HepG2 (cell line): ENCODE results near the gene SIAH2. TPM values are rescaled to one million over a fixed set of nuclear protein-coding genes. Genes with fewer than 3 reads are reported as not detected.

Experiments
- CHD4 ChIP-seq: fragments of 200-600 bp; sonication (generic); IDR thresholded peaks from 2 replicates; pipeline ENCODE4 v1.7.0; 2017; ENCODE audit warnings: mild to moderate bottlenecking, low read length, borderline replicate concordance
- CREM ChIP-seq, 2 experiments: sonication (generic) in 1 of 2; formaldehyde crosslinking in 1 of 2; IDR thresholded peaks; 2 replicates each; pipeline versions ENCODE4 v1.4.0 to v1.6.1; 2016 to 2020; ENCODE audit warnings: antibody characterized with exemption in 1 of 2, mild to moderate bottlenecking in 1 of 2, missing genetic modification reagents in 1 of 2
- ELF1 ChIP-seq: sonication (generic); formaldehyde crosslinking; IDR thresholded peaks from 2 replicates; pipeline ENCODE4 v1.4.0; 2020; ENCODE audit warnings: missing genetic modification reagents
- ETV5 ChIP-seq: IDR thresholded peaks from 2 replicates; pipeline ENCODE4 v1.6.1; 2018; ENCODE audit warnings: missing biosample characterization, missing genetic modification reagents, inconsistent platforms, borderline replicate concordance
- GFI1 ChIP-seq: sonication (generic); formaldehyde crosslinking; IDR thresholded peaks from 2 replicates; pipeline ENCODE4 v1.5.0; 2020; ENCODE audit warnings: missing genetic modification reagents, mild to moderate bottlenecking, borderline replicate concordance
- GLI4 ChIP-seq: sonication (generic); formaldehyde crosslinking; IDR thresholded peaks from 2 replicates; pipeline ENCODE4 v1.5.1; 2020; ENCODE audit warnings: missing genetic modification reagents, mild to moderate bottlenecking, moderate library complexity, borderline replicate concordance
- HOMEZ ChIP-seq: IDR thresholded peaks from 2 replicates; pipeline ENCODE4 v1.6.1; 2016; ENCODE audit warnings: low read depth
- IRX3 ChIP-seq: sonication (generic); formaldehyde crosslinking; IDR thresholded peaks from 2 replicates; pipeline ENCODE4 v1.8.1; 2023; ENCODE audit warnings: mild to moderate bottlenecking, low read depth, missing genetic modification reagents, borderline replicate concordance
- ISL2 ChIP-seq: sonication (generic); formaldehyde crosslinking; IDR thresholded peaks from 2 replicates; pipeline ENCODE4 v1.5.0; 2020; ENCODE audit warnings: missing genetic modification reagents
- JUN ChIP-seq: sonication (generic); formaldehyde crosslinking; IDR thresholded peaks from 2 replicates; pipeline ENCODE4 v1.4.0; 2020; ENCODE audit warnings: mild to moderate bottlenecking, missing genetic modification reagents
- MAX ChIP-seq: IDR thresholded peaks from 2 replicates; pipeline ENCODE4 v1.6.1; 2012; ENCODE audit warnings: inconsistent platforms
- ONECUT2 ChIP-seq: sonication (generic); formaldehyde crosslinking; IDR thresholded peaks from 2 replicates; pipeline ENCODE4 v1.4.0; 2020; ENCODE audit warnings: missing genetic modification reagents
- PAXIP1 ChIP-seq: sonication (generic); formaldehyde crosslinking; conservative IDR thresholded peaks from 2 replicates; pipeline ENCODE4 v1.4.0; 2020; ENCODE audit warnings: mild to moderate bottlenecking, missing genetic modification reagents, moderate library complexity
- RCOR2 ChIP-seq: IDR thresholded peaks from 2 replicates; pipeline ENCODE4 v1.6.1; 2016; ENCODE audit warnings: missing biosample characterization, missing genetic modification reagents
- SOX5 ChIP-seq: IDR thresholded peaks from 2 replicates; pipeline ENCODE4 v1.6.1; 2016; ENCODE audit warnings: borderline replicate concordance
- YEATS4 ChIP-seq: sonication (generic); formaldehyde crosslinking; IDR thresholded peaks from 2 replicates; pipeline ENCODE4 v1.4.0; 2020; ENCODE audit warnings: missing genetic modification reagents, borderline replicate concordance
- ZFP1 ChIP-seq: IDR thresholded peaks from 2 replicates; pipeline ENCODE4 v1.6.1; 2016
- ZFP36 ChIP-seq: fragments of 150-350 bp; IDR thresholded peaks from 2 replicates; pipeline ENCODE4 v1.6.1; 2018; ENCODE audit warnings: borderline replicate concordance, low read length, low read depth; ENCODE audit not compliant: partially characterized antibody
- ZFY ChIP-seq: sonication (generic); formaldehyde crosslinking; IDR thresholded peaks from 2 replicates; pipeline ENCODE4 v1.4.0; 2020; ENCODE audit warnings: missing genetic modification reagents
- ZNF451 ChIP-seq: sonication (generic); formaldehyde crosslinking; IDR thresholded peaks from 2 replicates; pipeline ENCODE4 v1.5.0; 2020; ENCODE audit warnings: mild to moderate bottlenecking, missing genetic modification reagents
- ZNF546 ChIP-seq: sonication (generic); formaldehyde crosslinking; conservative IDR thresholded peaks from 2 replicates; pipeline ENCODE4 v1.8.1; 2023; ENCODE audit warnings: mild to moderate bottlenecking, missing genetic modification reagents
- ZNF766 ChIP-seq: sonication (generic); formaldehyde crosslinking; IDR thresholded peaks from 2 replicates; pipeline ENCODE4 v1.5.0; 2020; ENCODE audit warnings: missing genetic modification reagents, borderline replicate concordance
- ZNF768 ChIP-seq: sonication (generic); formaldehyde crosslinking; IDR thresholded peaks from 2 replicates; pipeline ENCODE4 v1.4.0; 2020; ENCODE audit warnings: missing genetic modification reagents
- ZNF792 ChIP-seq: IDR thresholded peaks from 2 replicates; pipeline ENCODE4 v1.6.1; 2016
- polyA plus RNA-seq, 8 experiments: library from polyadenylated mRNA; depleted of rRNA in 3 of 8; stranded (reverse) in 7 of 8; unstranded in 1 of 8; fragments of >200 nt; fragmentation: Illumina TruSeq in 4 of 8; extraction: Trizol in 4 of 8; gene quantifications; 2 replicates each; pipeline versions ENCODE4 v1.2.1 to v1.2.3, GENCODE V29; 2011 to 2016; ENCODE audit warnings: low read depth in 4 of 8, missing spikeins in 1 of 8, mixed read lengths in 1 of 8; ENCODE audit not compliant: insufficient read depth in 1 of 8
- total RNA-seq, 5 experiments: library from RNA; depleted of rRNA; stranded (reverse); fragments of >200 nt; fragmentation: Illumina TruSeq; extraction: Trizol; gene quantifications; 2 replicates each; pipeline ENCODE4 v1.2.3, GENCODE V29; 2016; ENCODE audit warnings: low read depth in 1 of 5

SIAH2 gene
- total and polyA plus RNA-seq, 2 of the 13 experiments (the other 11 are each of a cell fraction or from before 2014, with no cell fraction given): 71.8 to 117 TPM

GRCh38 chr3:150733936-150734794 lies 28.8 kb downstream of the SIAH2 start (continued):
- TF ChIP-seq JUN (CRISPR knock-in tag) (peak; percentile 73; the same call in 1 of the 2 replicates), IRX3 (CRISPR knock-in tag) (no peak), CREM (IDR thresholded peaks at IDR 0.05) (peak; percentile 77), CREM (CRISPR knock-in tag; IDR thresholded peaks at IDR 0.05) (no peak), HOMEZ (CRISPR knock-in tag) (peak; percentile 64), ZFY (CRISPR knock-in tag) (peak; percentile 48; the same call in 1 of the 2 replicates), ZNF792 (0 out of 2 replicates have a peak, but pooled peaks have one; percentile 17), CHD4 (peak; percentile 91; the same call in 1 of the 2 replicates), ZNF766 (CRISPR knock-in tag) (peak; percentile 55; the same call in 1 of the 2 replicates), RCOR2 (CRISPR knock-in tag) (peak; percentile 92), ETV5 (CRISPR knock-in tag) (peak; percentile 65; the same call in 1 of the 2 replicates), PAXIP1 (CRISPR knock-in tag) (peak; percentile 69), GLI4 (0 out of 2 replicates have a peak, but pooled peaks have one; percentile 26), ONECUT2 (peak; percentile 38; the same call in 1 of the 2 replicates), SOX5 (CRISPR knock-in tag) (peak; percentile 56; the same call in 1 of the 2 replicates), ZNF546 (no peak), ZNF768 (CRISPR knock-in tag) (peak; percentile 97), ELF1 (CRISPR knock-in tag) (peak; percentile 47; the same call in 1 of the 2 replicates), GFI1 (CRISPR knock-in tag) (peak; percentile 59; the same call in 1 of the 2 replicates), ZFP1 (CRISPR knock-in tag) (no peak), ISL2 (CRISPR knock-in tag) (peak; percentile 52; the same call in 1 of the 2 replicates), MAX (0 out of 2 replicates have a peak, but pooled peaks have one; percentile 20), YEATS4 (0 out of 2 replicates have a peak, but pooled peaks have one; percentile 56), ZNF451 (CRISPR knock-in tag) (no peak), ZFP36 (peak; percentile 95)
